ENCODE measurements around the gene CNTRL. TPM values are rescaled to one million over a fixed set of nuclear protein-coding genes. Genes with fewer than 3 reads are reported as not detected.

The CNTRL gene
- total RNA-seq, 1 experiment from 2014 or later, result 11.6 TPM

GRCh38 chr9:121179930-121180681 lies 105.4 kb downstream of the CNTRL start:
- TF ChIP-seq CTCF (conservative IDR thresholded peaks at IDR 0.05), result no peak
- Histone ChIP-seq H3K56ac (ENCODE audit: insufficient read length, low read depth, low read length) (no peak overlapping the region), H3K9me3 (ENCODE audit: control insufficient read depth, low read depth, low read length) (no peaks in the 10 kb centered on the region), H4K20me1 (ENCODE audit: control insufficient read depth, insufficient read depth, insufficient read length) (no peaks in the 10 kb centered on the region), H3K4me1 (ENCODE audit: insufficient read depth, low read length) (no peaks in the 10 kb centered on the region; the same call in 1 of the 2 replicates), H2BK12ac (ENCODE audit: insufficient read length, low read depth, low read length) (no peak overlapping the region), H2BK120ac (ENCODE audit: low read depth, low read length, poor library complexity, severe bottlenecking) (no peak overlapping the region), H3K23ac (ENCODE audit: insufficient read length, low read depth, low read length) (no peak overlapping the region), H3K27ac (ENCODE audit: insufficient read length, low read depth, low read length) (no peak overlapping the region), H2AK5ac (ENCODE audit: insufficient read length, low read length) (no peak overlapping the region), H4K8ac (replicated peaks; ENCODE audit: insufficient read length, low read depth, low read length) (no peak overlapping the region), H2BK5ac (ENCODE audit: insufficient read length, low read length) (no peak overlapping the region), H3K79me1 (ENCODE audit: insufficient read depth, low read depth, low read length, poor library complexity, severe bottlenecking) (no peaks in the 10 kb centered on the region), H2BK20ac (ENCODE audit: low read depth, low read length, poor library complexity, severe bottlenecking) (no peak overlapping the region), H2AFZ (ENCODE audit: low read length) (no peak overlapping the region), H3K27me3 (ENCODE audit: insufficient read depth, low read length) (no peaks in the 10 kb centered on the region), H3K4me2 (ENCODE audit: insufficient read depth, insufficient read length, low read length) (no peak overlapping the region), H3K79me2 (ENCODE audit: insufficient read depth, low read length) (no peaks in the 10 kb centered on the region), H3K9ac (ENCODE audit: extremely low read depth, insufficient read length, low read length) (no peak overlapping the region), H3K14ac (ENCODE audit: insufficient read depth, low read length) (no peak overlapping the region), H4K5ac (ENCODE audit: insufficient read length, low read depth, low read length) (no peak overlapping the region), H3K23me2 (ENCODE audit: insufficient read length, low read depth, low read length, poor library complexity, severe bottlenecking) (no peaks in the 10 kb centered on the region), H2BK15ac (ENCODE audit: low read depth, low read length) (no peak overlapping the region), H3K4ac (ENCODE audit: low read depth, low read length) (no peak overlapping the region), H3K18ac (ENCODE audit: insufficient read length, low read depth, low read length) (no peak overlapping the region), H3T11ph (ENCODE audit: low read length) (no peak overlapping the region), H4K91ac (ENCODE audit: insufficient read length, low read depth, low read length) (no peak overlapping the region)
- no peaks in the 10 kb centered on the region for H3K27me3 Mint-ChIP-seq (ENCODE audit: low read depth)
- H3K9me3 Mint-ChIP-seq, result no peaks in the 10 kb centered on the region
- DNase-seq, result no peak
- H3K4me1 Mint-ChIP-seq, result 0 out of 4 replicates have a peak, but pooled peaks cover 0 to 3% of the 10 kb centered on the region in 2 experiments
- H3K36me3 Mint-ChIP-seq (ENCODE audit: insufficient read depth in 1 of 3, low read depth in 3 of 3), result peaks cover 2 to 39% (median 20%) of the 10 kb centered on the region in 3 experiments; a peak in 5 of 7 replicates
- WGBS (ENCODE audit: extremely low coverage, insufficient read length, low lambda C conversion rate), result no CpG with 5 or more reads among the region's 3 CpGs
- H3K27ac Mint-ChIP-seq, result no peak overlapping the region
- H3K4me3 Mint-ChIP-seq, result no peak overlapping the region
